ENCODE data around the gene RGMB. TPM values are rescaled to one million over a fixed set of nuclear protein-coding genes. Genes with fewer than 3 reads are reported as not detected.

The RGMB gene
- total RNA-seq, 2 donors from 2014 or later = 15.4 to 15.6 TPM

DNA sequence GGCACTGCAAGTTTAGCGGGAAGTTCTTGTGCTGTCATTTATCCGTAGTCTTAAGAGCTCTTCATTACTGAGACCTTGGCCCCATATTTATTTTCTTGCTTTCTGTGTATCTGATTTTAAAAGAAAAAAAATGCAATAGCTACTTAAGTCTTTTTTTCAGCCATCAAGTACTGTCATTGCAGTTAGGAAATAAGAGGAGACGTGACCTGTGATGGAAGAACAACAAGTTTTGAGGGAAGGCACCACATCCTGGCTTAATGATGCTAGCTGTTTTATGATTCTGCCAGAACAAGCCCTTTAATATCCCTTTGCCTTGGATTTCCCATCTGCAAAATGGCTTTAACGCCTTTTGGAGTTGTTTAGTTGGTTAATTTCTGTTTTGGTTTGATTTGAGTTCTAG is 3.8 kb downstream of the RGMB start:
- intact Hi-C loops (cut with DNase I) = loop anchor here in 1 of 2 donors (10.0 kb wide), 1 partner anchor 1592 kb away; the partner anchor contains the start of gene RIOK2
- no peak for ATAC-seq
- no peak for DNase-seq

GRCh38 chr5:98779264-98779877 is 5.9 kb downstream of the RGMB start:
- intact Hi-C loops (cut with DNase I) = loop anchor here in 1 of 2 donors (10.0 kb wide), 1 partner anchor 1595 kb away; the partner anchor contains the start of gene RIOK2
- ATAC-seq = no peak
- DNase-seq = no peak

- intact Hi-C loops (cut with DNase I) = no loop called here
- ATAC-seq (no peak), DNase-seq (no peak)
Observed at GRCh38 chr5:98780390-98780789, 6.9 kb downstream of the RGMB start.

- ATAC-seq (no peak), DNase-seq (no peak)
- intact Hi-C loops (cut with DNase I) = no loop called here
Observed at GRCh38 chr5:98781520-98781919, 8.1 kb downstream of the RGMB start.

DNA sequence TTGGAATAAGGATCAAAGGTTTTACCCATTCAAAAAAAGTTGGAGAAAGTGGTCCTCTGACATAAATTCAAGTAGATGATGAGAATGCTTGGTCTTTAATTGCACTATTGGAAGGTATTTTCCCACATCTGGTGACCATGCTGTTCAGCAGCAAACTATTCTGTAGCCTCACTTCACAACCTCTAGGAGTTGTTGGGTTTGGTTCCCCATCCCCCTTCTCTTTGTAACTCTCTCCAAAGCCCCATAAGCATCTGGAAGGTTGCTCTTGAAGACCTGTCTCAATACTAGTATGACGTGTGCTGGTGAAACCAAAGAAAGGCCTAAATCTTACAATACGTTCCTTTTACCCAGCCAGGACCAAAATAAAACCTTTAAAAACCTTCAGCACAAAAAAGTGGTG is 8.5 kb downstream of the RGMB start:
- no peak for ATAC-seq
- no peak for DNase-seq
- intact Hi-C loops (cut with DNase I) = no loop called here

DNA sequence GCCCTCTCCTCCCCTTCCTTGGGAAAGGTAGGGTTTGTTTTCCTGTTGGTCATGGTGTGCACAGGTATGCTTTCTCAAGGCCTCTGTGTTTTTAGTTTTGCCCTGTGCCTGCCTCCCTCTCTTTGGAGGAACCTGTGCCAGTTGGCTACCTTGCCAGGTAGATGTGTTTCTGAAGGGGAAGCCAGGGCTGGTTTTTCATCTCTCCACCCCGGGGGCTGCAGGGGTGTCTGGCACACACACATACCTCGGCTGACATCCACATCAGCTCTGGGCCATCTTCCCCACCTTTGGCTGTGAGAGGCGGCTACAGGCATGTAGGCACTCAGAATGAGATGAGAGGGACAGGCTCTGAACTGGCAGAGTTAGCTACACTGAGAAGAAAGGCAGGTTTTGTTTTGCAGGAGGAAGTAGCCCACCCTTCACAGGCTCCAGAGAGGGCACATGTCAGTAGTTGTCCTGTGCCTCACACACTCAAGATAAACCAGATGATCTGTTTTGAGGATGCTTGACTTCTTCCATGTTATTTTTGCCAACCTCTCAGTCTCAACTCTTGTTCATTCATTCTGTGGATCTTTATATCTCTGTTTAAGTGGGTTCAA is 9.7 kb downstream of the RGMB start:
- intact Hi-C loops (cut with DNase I) = no loop called here
- no peak for ATAC-seq
- DNase-seq = no peak

DNA sequence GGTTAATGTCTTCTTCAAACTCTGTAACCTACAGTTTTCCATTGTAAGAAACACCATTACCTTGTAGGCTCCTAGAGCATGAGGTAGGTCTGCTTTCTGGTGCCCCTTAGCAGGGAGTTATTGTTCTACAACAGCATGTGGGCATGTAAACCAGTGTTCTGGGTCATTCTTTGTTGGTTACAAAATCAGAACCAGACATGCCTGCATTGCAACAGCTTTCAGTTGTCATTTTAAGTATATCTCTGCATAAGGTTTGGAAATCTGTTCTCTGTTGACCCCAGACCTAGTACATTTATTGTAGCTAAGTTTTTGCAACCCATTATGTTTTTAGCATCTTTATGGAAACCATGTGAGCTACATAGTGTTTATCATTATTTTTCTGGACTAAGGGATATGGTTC is 10.9 kb downstream of the RGMB start:
- DNase-seq (no peak), ATAC-seq (no peak)
- intact Hi-C loops (cut with DNase I) = no loop called here

- ATAC-seq (no peak), DNase-seq (no peak)
- intact Hi-C loops (cut with DNase I) = no loop called here
Observed at GRCh38 chr5:98785244-98785643, 11.8 kb downstream of the RGMB start.

DNA sequence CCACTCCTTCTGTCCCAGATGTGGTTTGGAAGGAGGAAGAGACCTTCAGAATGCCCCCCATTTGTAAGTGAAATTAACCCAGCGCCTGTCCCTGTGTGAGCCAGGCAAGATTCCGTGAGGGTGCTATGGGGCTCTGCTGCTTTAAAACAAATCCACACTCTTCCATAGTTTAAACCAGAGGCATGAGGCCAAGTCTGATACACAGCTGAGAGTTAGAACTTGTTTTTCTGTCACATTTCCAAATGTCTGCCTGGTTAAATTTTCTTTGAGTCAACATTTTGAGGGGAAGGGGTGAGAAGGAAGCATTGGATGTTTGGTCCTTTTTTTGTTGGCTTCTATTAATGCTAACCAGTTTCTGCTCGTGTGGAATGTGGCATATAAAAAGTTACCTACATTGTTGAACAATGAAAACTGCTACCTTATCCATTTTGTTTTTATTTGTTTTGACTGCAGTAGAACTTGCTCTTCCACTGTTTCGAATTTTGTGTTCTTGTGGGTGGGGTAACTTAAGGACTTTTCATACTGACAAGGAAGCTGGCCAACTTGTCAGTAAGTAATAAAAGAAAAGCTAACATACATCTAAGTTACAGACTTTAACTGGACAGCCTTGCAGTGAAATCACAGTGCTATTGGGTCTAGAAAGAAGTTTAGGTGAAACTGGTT is 12.9 kb downstream of the RGMB start:
- ATAC-seq (peak in 1 of 2 donors; percentile 35), DNase-seq (no peak)
- intact Hi-C loops (cut with DNase I) = no loop called here

- no peak for DNase-seq
- peak; percentile 36 to 64 for ATAC-seq
- intact Hi-C loops (cut with DNase I) = no loop called here
Observed at GRCh38 chr5:98787131-98787719, 13.8 kb downstream of the RGMB start.

DNA sequence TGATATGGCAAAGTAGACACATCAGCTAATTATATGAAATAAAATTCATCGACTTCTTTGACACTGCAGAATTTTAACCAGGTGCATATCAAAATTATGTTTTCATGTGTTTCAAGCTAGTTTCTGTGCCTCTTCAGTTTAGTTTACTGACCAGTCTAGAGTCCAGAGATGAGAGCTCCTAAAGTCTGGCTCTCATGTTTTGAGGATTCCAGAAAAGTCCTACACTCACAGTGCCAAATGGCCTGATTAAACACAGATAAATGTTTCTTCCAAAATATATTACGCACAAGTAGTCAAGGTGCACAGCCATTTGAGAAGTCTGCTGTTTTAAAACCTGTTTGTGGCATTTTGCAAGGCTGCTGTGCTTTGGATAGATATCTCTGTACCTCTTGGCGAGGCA is 15.6 kb downstream of the RGMB start:
- intact Hi-C loops (cut with DNase I) = no loop called here
- ATAC-seq = no peak

DNA sequence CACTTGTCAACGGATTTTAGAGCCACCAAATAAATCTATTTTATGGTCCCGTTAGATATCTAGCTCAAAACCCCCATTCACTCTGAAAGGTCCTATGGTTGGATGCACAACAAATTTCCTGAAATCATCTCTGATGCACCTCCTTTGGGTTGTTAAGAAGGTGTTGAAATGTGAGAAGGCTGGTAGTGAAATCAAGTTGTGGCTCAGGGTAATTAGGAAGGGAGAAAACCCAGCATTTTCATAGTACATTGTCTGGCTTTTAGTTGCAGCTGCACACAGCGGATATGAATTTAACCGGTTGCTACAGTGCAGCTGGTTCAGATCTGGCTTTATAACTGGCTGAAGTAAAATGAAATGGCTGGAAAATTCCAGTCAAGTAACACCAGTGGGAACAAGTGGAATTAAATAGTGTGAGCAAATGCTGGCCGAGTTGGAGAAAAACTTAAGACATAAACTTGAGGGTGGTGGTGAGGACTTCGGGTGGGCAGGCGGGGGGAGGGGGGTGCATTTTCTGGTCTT is 17.6 kb downstream of the RGMB start:
- intact Hi-C loops (cut with DNase I) = no loop called here
- peak; percentile 40 to 55 for ATAC-seq
- no peak for DNase-seq

More for the DNA sequence above, 15.6 kb downstream of the RGMB start:
- no peak for DNase-seq

GRCh38 chr5:98791898-98792580 is 18.6 kb downstream of the RGMB start:
- ATAC-seq (no peak), DNase-seq (no peak)
- intact Hi-C loops (cut with DNase I) = no loop called here

GRCh38 chr5:98793223-98793622 is 19.8 kb downstream of the RGMB start:
- ATAC-seq = no peak
- intact Hi-C loops (cut with DNase I) = no loop called here
- no peak for DNase-seq

DNA sequence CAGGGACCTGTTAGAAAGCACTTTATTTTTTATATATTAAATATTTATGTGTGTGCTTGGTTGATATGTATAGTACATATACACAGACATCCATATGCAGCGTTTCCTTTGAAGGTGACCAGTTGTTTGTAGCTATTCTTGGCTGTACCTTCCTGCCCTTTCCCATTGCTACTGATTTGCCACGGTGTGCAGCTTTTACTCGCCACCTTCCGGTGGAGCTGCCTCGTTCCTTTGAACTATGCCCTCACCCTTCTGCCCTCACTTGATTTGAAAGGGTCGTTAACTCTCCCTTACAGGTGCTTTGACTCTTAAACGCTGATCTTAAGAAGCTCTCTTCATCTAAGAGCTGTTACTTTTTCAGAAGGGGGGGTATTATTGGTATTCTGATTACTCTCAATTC is 20.5 kb downstream of the RGMB start:
- no peak for DNase-seq
- no peak for ATAC-seq
- intact Hi-C loops (cut with DNase I) = no loop called here

- ATAC-seq = no peak
- intact Hi-C loops (cut with DNase I) = no loop called here
- DNase-seq = no peak
Observed at GRCh38 chr5:98794414-98795080, 21.1 kb downstream of the RGMB start.

- no peak for ATAC-seq
- intact Hi-C loops (cut with DNase I) = no loop called here
- no peak for DNase-seq
Observed at GRCh38 chr5:98795243-98795642, 21.8 kb downstream of the RGMB start.

DNA sequence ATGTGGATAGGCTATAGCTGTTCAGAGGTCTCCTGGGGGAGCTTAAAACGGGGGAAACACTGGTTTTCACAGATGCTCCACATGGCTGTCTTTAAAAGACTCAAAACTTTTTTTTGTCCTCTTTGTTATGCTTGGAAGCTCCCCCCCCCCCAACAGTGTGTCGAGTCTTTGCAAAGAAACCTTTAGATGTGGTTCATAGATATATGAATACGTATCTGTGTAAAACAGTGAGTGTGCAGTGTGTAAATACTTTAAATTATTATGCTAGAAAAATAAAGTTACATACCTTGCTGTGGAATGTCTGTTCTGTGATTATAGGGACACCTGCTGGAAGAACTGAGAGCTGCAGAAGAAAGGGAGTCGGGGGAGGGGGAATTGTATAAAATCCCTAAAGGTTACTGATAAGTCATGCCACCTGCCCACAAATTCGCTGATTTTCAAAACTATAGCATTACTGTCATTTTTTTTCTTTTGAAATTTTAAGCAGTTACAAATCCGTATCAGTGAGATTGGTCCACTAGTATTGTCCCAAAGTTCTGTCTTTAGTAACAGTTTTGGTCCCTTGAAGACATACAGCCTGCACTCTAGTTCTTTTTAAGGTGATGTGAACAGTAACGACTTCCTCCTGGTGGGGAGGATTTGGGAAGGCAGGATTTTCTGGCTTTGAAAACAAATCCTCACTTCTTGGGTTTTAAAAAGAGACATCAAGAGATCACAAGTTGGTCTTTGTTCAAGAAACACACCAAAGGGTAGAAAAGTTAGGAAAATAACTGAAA is 22.9 kb downstream of the RGMB start:
- intact Hi-C loops (cut with DNase I) = no loop called here
- ATAC-seq (peak in 1 of 2 donors; percentile 65), DNase-seq (no peak)

Measured in left cardiac atrium (tissue), 4 donors.